HG03175 (cell line): Measurements from ENCODE around the gene TBC1D25.
"Not testable (repeated sequence)": the region's sequence is repeated elsewhere in the genome, so short reads cannot be mapped to it uniquely, and the experiment has no call there.

Experiments used
- ATAC-seq: cut with Tn5 transposase; IDR thresholded peaks from one replicate; pipeline ENCODE4 v1.9.1; 2021; ENCODE audit warnings: mild to moderate bottlenecking, moderate library complexity; ENCODE audit not compliant: unreplicated experiment

Gene TBC1D25

GRCh38 chrX:48514868-48515460 lies 24.6 kb upstream of the TBC1D25 start:
- ATAC-seq, result no peak

DNA sequence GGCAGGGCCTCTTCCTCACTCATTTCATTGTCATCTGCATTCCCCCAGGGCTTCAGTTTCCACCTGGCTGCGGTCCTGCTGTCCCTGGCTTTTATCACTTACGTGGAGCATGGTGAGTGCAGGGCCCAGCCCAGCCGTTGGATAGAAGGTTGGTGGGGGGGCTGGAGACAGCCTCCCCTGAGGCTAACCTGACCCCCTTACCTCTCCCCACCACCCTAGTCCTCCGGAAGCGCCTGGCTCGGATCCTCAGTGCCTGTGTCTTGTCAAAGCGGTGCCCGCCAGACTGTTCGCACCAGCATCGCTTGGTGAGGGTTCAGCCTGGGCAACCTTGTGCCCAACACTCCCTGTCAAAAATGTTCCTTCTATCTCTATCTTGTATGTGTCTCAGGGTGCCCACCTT lies 23.7 kb upstream of the TBC1D25 start:
- ATAC-seq, result no peak

DNA sequence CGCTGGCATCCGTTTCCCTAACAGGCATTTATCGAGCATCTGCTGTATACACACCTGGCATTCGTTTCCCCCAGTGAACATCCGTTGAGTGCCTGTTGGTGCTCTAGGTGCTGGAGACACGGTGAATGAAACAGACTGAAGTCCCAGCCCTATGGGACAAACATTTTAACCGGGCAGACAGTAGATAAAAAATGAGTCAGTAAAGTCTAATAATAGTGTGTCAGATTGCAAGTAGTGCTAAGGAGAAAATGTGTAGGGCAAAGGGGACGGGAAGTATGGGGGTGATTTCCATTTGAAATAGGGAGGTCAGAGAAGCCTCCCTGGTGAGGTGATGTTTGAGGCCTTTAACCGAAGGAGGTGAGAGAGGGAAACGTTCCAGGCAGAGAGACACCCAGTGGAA lies 23.2 kb upstream of the TBC1D25 start:
- no peak for ATAC-seq

- ATAC-seq, result no peak
Measured at GRCh38 chrX:48516987-48517386, 22.5 kb upstream of the TBC1D25 start.

DNA sequence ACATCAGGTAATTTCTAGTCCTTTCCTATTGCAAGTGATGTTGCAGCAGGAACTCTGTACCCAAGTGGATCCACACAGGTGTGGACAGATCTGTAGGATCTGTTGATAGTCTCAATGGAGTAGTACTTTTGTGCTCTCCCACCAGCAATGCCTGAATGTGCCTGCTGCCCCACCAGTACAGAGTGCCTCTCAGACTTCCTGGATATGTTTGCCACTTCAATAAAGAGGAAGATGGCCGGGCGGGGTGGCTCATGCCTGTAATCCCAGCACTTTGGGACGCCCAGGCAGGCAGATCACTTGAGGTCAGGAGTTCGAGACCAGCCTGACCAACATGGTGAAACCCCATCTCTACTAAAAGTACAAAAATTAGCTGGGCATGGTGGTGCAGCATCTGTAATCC lies 20.0 kb upstream of the TBC1D25 start:
- not testable (repeated sequence) for ATAC-seq

- no peak for ATAC-seq
Measured at GRCh38 chrX:48520455-48520854, 19.1 kb upstream of the TBC1D25 start.

- no peak for ATAC-seq
Measured at GRCh38 chrX:48520976-48521352, 18.6 kb upstream of the TBC1D25 start.

DNA sequence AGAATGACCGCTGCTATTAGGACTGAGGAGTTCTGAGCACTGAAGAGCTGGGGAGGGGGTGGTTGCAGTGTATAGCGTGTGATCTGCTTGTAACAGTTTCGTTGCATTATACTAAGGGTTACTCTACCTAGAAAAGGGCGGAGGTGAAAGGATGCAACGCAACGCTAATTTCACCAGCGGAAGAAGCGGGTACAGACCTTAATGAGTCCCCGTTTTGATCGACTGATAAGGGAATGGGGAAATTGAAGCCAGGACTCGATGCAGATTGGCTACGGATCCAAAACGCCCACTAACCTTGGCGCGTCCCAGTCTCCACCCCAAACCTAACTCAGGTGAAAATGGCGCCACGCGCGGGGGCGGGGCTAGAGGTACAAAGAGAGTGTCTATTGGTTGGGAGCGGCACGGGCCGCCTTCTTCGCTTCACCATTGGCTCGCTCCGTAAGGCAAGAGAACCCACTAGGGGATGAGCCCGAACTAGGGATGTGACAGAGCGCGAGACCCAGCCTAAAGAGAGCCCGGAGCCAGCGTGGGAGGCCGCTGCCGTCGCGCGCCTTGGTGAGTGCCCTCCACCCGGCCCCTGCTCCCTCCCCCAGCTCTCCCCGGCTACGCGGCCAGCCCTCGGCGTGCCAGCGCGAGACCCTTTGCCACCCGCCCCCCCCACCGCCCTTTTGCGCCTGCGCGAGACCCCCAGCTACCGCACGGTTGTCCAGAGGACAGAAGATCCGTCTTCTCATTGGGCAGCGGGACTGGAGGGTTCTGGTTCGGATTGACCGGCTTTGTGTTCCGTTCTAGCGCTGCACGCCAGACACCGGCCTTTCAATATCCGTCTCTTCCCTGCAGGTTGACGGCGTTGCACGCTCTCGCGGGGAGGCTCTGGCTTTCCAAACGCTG lies 17.9 kb upstream of the TBC1D25 start, which contains the start of gene EBP:
TSS of gene EBP (plus strand) at position 456 of the 891 bp plus-strand sequence. CDS start 1,964 bp downstream, outside the sequence.
- peak; percentile 97 for ATAC-seq

- ATAC-seq, result no peak
Measured at GRCh38 chrX:48522291-48522690, 17.2 kb upstream of the TBC1D25 start.

GRCh38 chrX:48523682-48524081 lies 15.8 kb upstream of the TBC1D25 start:
- no peak for ATAC-seq

- ATAC-seq, result not testable (repeated sequence)
Measured at GRCh38 chrX:48525853-48526252, 13.7 kb upstream of the TBC1D25 start.

GRCh38 chrX:48530736-48531135 lies 8.8 kb upstream of the TBC1D25 start:
- ATAC-seq, result no peak

GRCh38 chrX:48531358-48531959 lies 8.1 kb upstream of the TBC1D25 start:
- no peak for ATAC-seq

DNA sequence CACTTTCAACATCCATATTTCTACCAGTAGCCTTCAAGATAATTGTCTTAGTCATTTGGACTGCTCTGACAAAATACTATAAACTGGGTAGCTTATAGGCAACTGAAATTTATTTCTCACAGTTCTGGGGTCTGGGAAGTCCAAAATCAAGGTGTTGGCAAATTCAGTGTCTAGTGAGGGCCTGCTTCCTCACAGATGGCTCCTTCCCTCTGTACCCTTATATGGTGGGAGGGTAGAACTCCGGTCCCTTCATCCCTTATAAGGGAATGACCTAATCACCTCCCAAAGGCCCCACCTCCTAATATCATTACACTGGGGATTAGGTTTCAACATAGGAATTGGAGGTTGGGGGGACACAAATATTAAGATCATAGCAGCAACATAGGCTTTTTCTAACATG lies 7.4 kb upstream of the TBC1D25 start:
- ATAC-seq, result no peak

DNA sequence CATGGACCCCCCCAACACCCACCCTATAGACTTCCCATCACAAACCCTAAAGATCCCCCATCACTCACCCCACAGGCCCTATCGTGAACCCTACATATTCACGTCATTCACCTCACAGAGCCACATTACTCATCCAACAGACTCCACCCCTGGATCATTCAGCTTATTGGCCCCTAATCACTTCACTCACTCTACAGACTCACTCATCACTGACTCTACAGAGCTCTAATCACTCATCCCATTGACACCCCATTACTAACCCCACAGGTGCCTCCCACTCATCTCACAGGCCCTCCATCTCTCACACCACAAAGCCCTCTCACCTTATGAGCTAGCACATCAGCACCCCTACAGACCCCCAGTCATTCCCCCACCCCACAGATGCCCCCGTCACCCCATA lies 6.3 kb upstream of the TBC1D25 start:
- ATAC-seq, result no peak

DNA sequence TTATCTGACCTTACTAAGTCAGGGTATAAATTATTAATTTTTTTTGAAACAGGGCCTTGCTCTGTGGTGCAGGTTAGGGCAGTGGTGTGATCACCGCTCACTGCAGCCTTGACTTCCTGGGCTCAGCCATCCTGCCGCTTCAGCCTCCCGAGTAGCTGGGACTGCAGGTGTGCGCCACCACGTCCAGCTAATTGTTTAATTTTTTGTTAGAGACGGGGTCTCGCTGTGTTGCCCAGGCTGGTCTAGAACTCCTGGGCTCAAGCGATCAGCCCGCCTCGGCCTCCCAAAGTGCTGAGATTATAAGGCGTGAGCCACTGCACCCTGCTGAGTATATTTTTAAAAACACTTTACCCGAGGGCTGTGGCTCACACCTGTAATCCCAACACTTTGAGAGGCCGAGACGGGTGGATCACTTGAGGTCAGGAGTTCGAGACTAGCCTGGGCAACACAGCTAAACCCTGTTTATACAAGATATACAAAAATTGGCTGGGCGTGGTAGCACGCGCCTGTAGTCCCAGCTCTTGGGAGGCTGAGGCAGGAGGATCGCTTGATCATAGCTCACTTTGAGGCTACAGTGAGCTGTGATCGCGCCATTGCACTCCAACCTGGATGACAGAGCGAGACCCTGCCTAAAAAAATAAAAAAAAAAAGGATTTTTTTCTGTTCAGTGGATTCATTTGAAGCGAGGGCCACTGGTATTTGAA lies 721 bp upstream of the TBC1D25 start:
- no peak for ATAC-seq

- peak; percentile 29 for ATAC-seq
Measured at GRCh38 chrX:48540028-48540375, 488 bp downstream of the TBC1D25 start.

- ATAC-seq, result no peak
Measured at GRCh38 chrX:48540480-48540879, 966 bp downstream of the TBC1D25 start.

DNA sequence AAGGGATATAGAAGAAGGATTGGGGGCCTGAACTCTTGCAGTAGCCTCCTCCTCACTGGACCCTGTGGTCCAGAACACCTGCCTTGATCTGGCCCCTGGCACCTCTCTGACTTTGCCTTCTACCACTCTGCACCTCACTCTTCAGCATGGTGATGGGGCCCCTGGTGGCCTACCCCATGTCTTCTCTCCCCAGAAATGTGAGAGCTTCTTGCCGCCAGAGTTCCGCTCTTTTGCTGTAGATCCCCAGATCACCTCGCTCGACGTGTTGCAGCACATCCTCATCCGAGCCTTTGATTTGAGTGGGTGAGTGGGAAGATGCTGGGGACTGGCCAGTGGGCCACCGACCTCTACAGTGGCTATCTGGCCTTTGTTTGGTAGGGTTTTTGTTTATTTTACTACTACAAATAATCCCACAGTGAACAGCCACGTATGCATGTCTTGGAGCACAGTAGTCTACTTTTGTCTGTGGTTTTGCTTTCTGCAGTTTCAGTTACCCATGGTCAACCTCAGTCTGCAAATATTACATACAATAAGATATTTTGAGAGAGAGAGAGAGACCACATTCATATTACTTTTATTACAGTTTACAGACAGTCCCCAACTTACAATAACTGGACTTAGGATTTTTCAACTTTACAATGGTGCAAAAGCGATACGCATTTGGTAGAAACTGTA lies 1.8 kb downstream of the TBC1D25 start:
- ATAC-seq, result no peak

DNA sequence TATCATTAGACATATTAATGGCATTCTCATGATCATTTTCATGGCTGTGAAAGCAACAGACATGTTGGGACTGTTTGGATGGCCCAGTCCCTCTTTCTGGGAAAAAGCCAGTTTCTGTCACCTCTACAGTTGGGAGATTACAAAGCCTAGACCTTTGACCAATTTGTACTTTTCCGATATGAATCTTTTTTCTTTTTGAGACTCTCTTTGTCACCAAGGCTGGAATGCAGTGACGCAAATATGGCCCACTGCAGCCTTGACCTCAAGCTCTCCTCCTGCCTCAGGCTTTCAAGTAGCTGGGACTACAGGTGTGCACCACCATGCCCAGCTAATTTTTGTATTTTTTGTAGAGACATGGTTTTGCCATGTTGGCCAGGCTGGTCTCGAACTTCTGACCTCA lies 9.4 kb downstream of the TBC1D25 start:
- ATAC-seq, result no peak
